Thyroid gland (tissue), 4 donors: ENCODE results near the gene RAP1GAP2. TPM values are rescaled to one million over a fixed set of nuclear protein-coding genes. Genes with fewer than 3 reads are reported as not detected.

Experiments
- DNase-seq, 2 donors: peaks; one replicate each; pipeline ENCODE4 v3.0.0-alpha.2; 2019
- H3K27ac ChIP-seq, 3 donors: fragments of 200-600 bp; sonication (generic); 1 replicate in 2 of 3; 2 replicates in 1 of 3; pipeline ENCODE4 v1.5.1; 2016 to 2019; ENCODE audit warnings: mild to moderate bottlenecking in 1 of 3, moderate library complexity in 1 of 3
- H3K27me3 ChIP-seq: fragments of 200-600 bp; sonication (generic); one replicate; pipeline ENCODE4 v1.5.1; 2019
- H3K36me3 ChIP-seq, 2 donors: fragments of 200-600 bp; sonication (generic); one replicate each; pipeline ENCODE4 v1.5.1; 2016 to 2019
- H3K4me1 ChIP-seq, 2 donors: fragments of 200-600 bp; sonication (generic); one replicate each; pipeline ENCODE4 v1.5.1; 2017 to 2019
- H3K4me3 ChIP-seq, 3 donors: fragments of 200-600 bp; sonication (generic); replicated peaks in 1 of 3; 1 replicate in 2 of 3; 2 replicates in 1 of 3; pipeline ENCODE4 v1.5.1; 2016; ENCODE audit warnings: mild to moderate bottlenecking in 1 of 3
- H3K9me3 ChIP-seq: fragments of 200-600 bp; sonication (generic); one replicate; pipeline ENCODE4 v1.5.1; 2017
- POLR2A ChIP-seq, 2 donors: fragments of 450-650 bp; IDR thresholded peaks; one replicate each; pipeline ENCODE4 v1.6.1; 2017; ENCODE audit warnings: antibody characterized with exemption in 2 of 2, mild to moderate bottlenecking in 2 of 2, moderate library complexity in 1 of 2
- WGBS, 2 donors: methylation state at CpG; one replicate each; pipeline ENCODE4 v1.1.5; 2017; 5-methylcytosine and 5-hydroxymethylcytosine counted together
- intact Hi-C: fragments of 100-400 bp; cut with DNase I; formaldehyde crosslinking; loops from one replicate; pipeline ENCODE4 v1.15.1; 2023
- total RNA-seq, 4 donors: library from RNA; depleted of rRNA; stranded (reverse); fragments of >200 nt; gene quantifications; one replicate each; pipeline ENCODE4 v1.2.3, GENCODE V29; 2016
- TF ChIP-seq, protein P1 (sequence below), 6 experiments: fragments of 200-600 bp in 3 of 6; fragments of 450-650 bp in 3 of 6; sonication (generic) in 3 of 6; IDR thresholded peaks; one replicate each; pipeline ENCODE4 v1.5.1; 2016 to 2019; ENCODE audit warnings: antibody characterized with exemption in 6 of 6, mild to moderate bottlenecking in 2 of 6, inconsistent platforms in 1 of 6, moderate library complexity in 1 of 6

The RAP1GAP2 gene
- total RNA-seq, 4 donors from 2014 or later, result 5.9 to 8.4 (median 6.8) TPM

- 67 to 84% methylated on average over 10 of the region's 10 CpGs for WGBS, 2 donors
- Histone ChIP-seq H3K36me3 (no peaks in the 10 kb centered on the region), H3K4me1 (no peaks in the 10 kb centered on the region), H3K9me3 (no peaks in the 10 kb centered on the region), H3K4me3 (no peak overlapping the region), H3K27ac (no peak overlapping the region), H3K27me3 (no peaks in the 10 kb centered on the region)
- intact Hi-C loops, result no loop called here
- DNase-seq, result no peak
- TF ChIP-seq, protein P1, sequence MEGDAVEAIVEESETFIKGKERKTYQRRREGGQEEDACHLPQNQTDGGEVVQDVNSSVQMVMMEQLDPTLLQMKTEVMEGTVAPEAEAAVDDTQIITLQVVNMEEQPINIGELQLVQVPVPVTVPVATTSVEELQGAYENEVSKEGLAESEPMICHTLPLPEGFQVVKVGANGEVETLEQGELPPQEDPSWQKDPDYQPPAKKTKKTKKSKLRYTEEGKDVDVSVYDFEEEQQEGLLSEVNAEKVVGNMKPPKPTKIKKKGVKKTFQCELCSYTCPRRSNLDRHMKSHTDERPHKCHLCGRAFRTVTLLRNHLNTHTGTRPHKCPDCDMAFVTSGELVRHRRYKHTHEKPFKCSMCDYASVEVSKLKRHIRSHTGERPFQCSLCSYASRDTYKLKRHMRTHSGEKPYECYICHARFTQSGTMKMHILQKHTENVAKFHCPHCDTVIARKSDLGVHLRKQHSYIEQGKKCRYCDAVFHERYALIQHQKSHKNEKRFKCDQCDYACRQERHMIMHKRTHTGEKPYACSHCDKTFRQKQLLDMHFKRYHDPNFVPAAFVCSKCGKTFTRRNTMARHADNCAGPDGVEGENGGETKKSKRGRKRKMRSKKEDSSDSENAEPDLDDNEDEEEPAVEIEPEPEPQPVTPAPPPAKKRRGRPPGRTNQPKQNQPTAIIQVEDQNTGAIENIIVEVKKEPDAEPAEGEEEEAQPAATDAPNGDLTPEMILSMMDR (IDR thresholded peaks at IDR 0.05), result no peak
- no peak for TF ChIP-seq POLR2A (IDR thresholded peaks at IDR 0.05)
These were observed 135.6 kb downstream of the RAP1GAP2 start for GRCh38 chr17:2931876-2932275.

GRCh38 chr17:2932946-2933345, 136.7 kb downstream of the RAP1GAP2 start:
- 56 to 70% methylated on average over 11 to 12 of the region's 12 CpGs for WGBS, 2 donors
- no peaks in the 10 kb centered on the region for H3K9me3 ChIP-seq
- H3K4me1 ChIP-seq, result no peaks in the 10 kb centered on the region
- no peaks in the 10 kb centered on the region for H3K27me3 ChIP-seq
- intact Hi-C loops, result no loop called here
- H3K27ac ChIP-seq, result no peak overlapping the region
- no peak overlapping the region for H3K4me3 ChIP-seq
- no peaks in the 10 kb centered on the region for H3K36me3 ChIP-seq
- TF ChIP-seq, protein P1 (IDR thresholded peaks at IDR 0.05), result no peak
- no peak for TF ChIP-seq POLR2A (IDR thresholded peaks at IDR 0.05)
- DNase-seq, result no peak

GRCh38 chr17:2933606-2934005, 137.4 kb downstream of the RAP1GAP2 start:
- H3K27ac ChIP-seq, result no peak overlapping the region
- H3K9me3 ChIP-seq, result no peaks in the 10 kb centered on the region
- H3K4me1 ChIP-seq, result no peaks in the 10 kb centered on the region
- H3K36me3 ChIP-seq, result no peaks in the 10 kb centered on the region
- no peaks in the 10 kb centered on the region for H3K27me3 ChIP-seq
- no peak for DNase-seq
- intact Hi-C loops, result no loop called here
- TF ChIP-seq POLR2A (IDR thresholded peaks at IDR 0.05), result no peak
- TF ChIP-seq, protein P1 (IDR thresholded peaks at IDR 0.05), result no peak
- no peak overlapping the region for H3K4me3 ChIP-seq
- WGBS, 2 donors, result 91 to 95% methylated on average over 11 of the region's 11 CpGs

- Histone ChIP-seq H3K9me3 (no peaks in the 10 kb centered on the region), H3K27ac (no peak overlapping the region), H3K36me3 (no peaks in the 10 kb centered on the region), H3K4me3 (no peak overlapping the region), H3K27me3 (no peaks in the 10 kb centered on the region), H3K4me1 (no peaks in the 10 kb centered on the region)
- no peak for DNase-seq
- TF ChIP-seq, protein P1 (IDR thresholded peaks at IDR 0.05), result no peak
- TF ChIP-seq POLR2A (IDR thresholded peaks at IDR 0.05), result no peak
- intact Hi-C loops, result no loop called here
- 80 to 86% methylated on average over 21 of the region's 21 CpGs for WGBS, 2 donors
These were observed 139.4 kb downstream of the RAP1GAP2 start for GRCh38 chr17:2935632-2936031.

DNA sequence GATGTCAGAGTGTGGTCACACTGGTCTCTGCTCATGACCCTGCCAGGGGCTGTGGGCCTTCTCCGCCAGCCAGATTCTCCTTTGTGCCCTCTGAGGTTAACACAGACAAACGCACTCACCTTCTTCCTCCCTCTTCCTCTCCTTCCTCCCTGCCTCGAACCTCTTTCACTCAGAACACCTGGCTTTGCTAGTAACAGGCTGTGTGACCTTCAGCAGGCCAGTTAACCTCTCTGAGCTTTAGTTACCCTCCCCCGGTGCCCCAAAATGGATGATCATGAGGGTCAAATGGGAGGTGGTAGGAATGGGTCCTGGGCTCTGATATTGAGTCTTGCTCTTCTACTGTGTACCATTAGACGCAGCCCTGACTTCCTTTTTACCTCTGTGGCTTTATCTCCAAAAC, 140.1 kb downstream of the RAP1GAP2 start:
- H3K27ac ChIP-seq, result no peak overlapping the region
- intact Hi-C loops, result no loop called here
- H3K4me3 ChIP-seq, result no peak overlapping the region
- no peaks in the 10 kb centered on the region for H3K4me1 ChIP-seq
- TF ChIP-seq POLR2A (IDR thresholded peaks at IDR 0.05), result no peak
- TF ChIP-seq, protein P1 (IDR thresholded peaks at IDR 0.05), result no peak
- no peaks in the 10 kb centered on the region for H3K27me3 ChIP-seq
- WGBS, 2 donors, result 85 to 87% methylated on average over 5 of the region's 5 CpGs
- no peaks in the 10 kb centered on the region for H3K36me3 ChIP-seq
- no peaks in the 10 kb centered on the region for H3K9me3 ChIP-seq
- DNase-seq, result no peak
